GM19467 (cell line): ENCODE results near the gene ASB6.

Source experiments
- ATAC-seq: cut with Tn5 transposase; IDR thresholded peaks from one replicate; pipeline ENCODE4 v1.9.1; 2021; ENCODE audit warnings: mild to moderate bottlenecking, moderate library complexity; ENCODE audit not compliant: unreplicated experiment

Gene ASB6

GRCh38 chr9:129641750-129642585 is at the start of gene ASB6:
TSS of gene ASB6 (minus strand) at chr9:129642151. CDS start at chr9:129641999, 152 bp downstream.
- peak; percentile 89 for ATAC-seq

- ATAC-seq: no peak
Measured at GRCh38 chr9:129688285-129689043, 46.5 kb upstream of the ASB6 start.

DNA sequence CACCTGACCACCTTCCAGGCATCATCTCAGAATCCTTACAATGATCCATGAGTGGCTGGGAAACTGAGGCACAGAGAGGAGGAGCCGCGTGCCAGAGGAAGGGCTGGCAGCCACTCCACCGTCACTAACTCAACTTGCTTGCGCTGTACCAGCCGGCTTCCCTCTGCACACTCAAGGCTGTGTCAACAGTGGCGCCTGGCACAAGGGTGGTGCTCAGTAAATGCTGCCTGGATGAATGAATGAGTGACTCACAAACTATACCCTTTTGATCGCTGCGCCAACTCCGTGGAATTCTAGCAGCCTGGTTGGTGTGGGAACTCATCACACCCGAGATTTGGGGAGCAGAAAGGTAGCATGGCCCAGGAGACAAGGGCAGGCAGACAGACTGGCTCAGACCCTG is 45.4 kb upstream of the ASB6 start:
- no peak for ATAC-seq

DNA sequence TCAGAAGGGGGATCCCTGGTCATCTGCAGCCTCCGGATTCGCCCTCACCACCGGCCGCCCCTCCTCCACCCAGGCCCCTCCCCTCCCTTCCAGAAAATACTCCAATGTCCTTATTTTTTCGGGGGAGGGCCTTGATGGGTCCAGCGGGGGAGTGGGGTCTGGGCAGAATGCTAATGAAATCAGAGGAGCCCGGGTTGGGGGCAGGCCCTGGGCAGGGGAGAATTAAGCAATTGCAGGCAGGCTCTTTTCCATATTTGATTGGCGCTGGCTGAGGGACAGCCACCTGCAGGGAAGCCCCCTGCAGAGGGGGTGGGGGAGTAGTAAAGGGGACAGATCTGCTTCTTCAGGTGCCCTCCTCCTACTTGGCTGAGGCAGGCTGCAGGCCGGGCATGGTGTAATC is 44.8 kb upstream of the ASB6 start:
- ATAC-seq: no peak

- no peak for ATAC-seq
Measured at GRCh38 chr9:129685933-129686259, 43.9 kb upstream of the ASB6 start.

DNA sequence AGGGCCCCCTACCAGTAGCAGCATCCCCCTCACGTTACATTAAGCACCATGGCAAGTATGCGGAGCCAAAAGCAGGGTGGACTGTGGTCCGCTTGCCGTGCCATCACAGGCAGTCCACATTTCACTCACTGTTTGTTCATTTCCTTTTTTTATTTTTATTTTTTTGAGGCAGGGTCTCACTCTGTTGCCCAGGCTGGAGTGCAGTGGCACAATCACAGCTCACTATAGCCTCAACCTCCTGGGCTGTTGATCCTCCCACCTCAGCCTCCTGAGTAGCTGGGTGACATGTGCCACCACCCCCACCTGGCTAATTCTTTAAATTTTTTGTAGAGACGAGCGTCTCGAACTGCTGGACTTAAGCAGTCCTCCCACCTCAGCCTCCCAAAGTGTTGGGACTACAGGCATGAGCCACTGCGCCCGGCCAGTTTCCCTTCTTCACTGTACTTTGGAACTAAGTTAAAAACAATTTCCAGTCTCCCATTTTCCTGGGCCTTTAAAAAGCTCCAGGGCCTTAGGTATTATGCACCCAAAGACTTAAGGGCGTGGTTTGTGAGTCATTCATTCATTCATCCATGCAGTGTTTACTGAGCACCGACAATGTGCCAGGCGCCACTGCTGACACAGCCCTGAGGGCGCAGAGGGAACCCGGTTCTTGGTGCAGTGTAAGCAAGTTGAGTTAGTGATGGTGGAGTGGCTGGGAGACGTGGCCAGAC is 43.4 kb upstream of the ASB6 start:
- ATAC-seq: no peak

GRCh38 chr9:129682381-129682780 is 40.4 kb upstream of the ASB6 start:
- no peak for ATAC-seq

GRCh38 chr9:129681924-129682323 is 40.0 kb upstream of the ASB6 start:
- ATAC-seq: no peak

- ATAC-seq: no peak
Measured at GRCh38 chr9:129679537-129679936, 37.6 kb upstream of the ASB6 start.

GRCh38 chr9:129678844-129679243 is 36.9 kb upstream of the ASB6 start:
- ATAC-seq: no peak

- no peak for ATAC-seq
Measured at GRCh38 chr9:129677456-129677855, 35.5 kb upstream of the ASB6 start.

DNA sequence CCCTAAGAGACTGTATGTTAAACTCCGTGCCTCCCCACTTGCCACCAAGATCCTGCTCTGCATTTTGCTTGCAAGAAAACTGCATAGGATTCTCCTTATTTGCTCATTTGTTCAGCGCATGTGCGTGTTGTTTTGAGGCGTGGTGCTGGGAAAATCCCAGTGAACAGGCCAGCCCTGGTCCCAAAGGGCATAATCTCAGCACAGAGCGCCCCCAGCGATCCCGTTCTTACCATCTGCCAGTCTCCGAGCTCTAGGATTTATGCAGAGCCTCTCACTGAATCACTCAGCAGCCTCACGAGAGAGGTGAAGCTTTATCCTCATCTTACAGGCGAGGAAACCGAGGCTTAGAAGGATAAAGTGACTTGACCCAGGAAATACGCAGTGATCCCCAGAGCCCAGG is 35.0 kb upstream of the ASB6 start:
- no peak for ATAC-seq

GRCh38 chr9:129676287-129676686 is 34.3 kb upstream of the ASB6 start:
- ATAC-seq: no peak

GRCh38 chr9:129675620-129676019 is 33.7 kb upstream of the ASB6 start:
- no peak for ATAC-seq

DNA sequence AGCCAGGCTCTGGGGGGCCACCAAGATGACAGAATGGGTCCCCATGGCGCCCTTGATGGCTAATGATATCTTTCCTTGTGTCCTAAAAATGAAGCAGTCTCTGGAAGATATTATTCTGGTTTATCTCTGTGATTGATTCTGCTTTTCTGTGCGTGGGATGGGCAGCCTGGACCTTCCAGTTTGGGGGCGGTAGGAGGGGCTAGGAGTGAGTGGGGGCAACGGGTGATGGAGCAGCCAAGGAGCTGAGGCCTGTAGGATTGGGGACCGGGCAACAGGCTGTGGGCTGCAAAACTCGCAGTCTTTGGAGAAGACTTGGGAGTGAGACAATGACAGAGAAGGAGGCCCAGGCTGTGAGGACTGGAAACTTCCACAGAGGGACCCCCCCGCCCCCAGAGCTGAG is 32.3 kb upstream of the ASB6 start:
- ATAC-seq: no peak

DNA sequence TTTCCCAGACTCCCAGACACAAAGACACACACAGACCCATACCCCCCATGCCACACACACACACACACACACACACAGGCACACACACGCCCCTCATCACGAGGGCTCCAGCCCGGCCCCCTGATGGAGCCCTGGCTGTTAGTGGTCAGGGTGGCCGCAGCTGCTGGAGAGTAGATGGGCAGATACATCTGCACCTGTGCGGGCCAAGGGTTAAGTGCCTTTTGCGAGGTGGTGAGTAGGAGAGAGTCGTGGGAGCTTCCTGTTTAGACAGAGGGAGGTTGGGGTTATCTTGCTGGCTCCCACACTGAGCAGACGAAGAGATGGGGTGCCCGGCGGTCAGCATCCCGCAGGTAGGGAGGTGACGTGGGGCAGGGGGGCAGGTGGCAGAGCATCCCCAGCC is 31.7 kb upstream of the ASB6 start:
- ATAC-seq: no peak

DNA sequence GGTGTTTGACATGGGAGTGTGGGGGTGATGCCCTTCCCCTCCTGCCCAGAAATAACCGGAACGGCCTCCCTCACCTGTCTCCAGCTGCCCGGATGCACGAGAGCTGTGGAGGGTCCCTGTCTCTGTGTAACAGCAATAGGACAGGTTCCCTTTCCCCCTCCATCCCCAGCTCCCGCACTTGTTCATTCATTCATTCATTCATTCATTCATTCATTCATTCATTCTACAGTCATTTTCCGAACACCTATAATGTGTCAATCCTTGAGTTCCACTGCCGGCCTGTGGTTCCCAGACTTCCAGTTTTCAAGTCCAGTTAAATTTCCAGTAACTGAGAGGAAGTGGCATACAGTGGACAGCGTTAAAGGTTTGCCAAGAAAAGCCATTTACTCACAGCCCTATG is 30.8 kb upstream of the ASB6 start:
- ATAC-seq: no peak

GRCh38 chr9:129671519-129671918 is 29.6 kb upstream of the ASB6 start:
- ATAC-seq: no peak

DNA sequence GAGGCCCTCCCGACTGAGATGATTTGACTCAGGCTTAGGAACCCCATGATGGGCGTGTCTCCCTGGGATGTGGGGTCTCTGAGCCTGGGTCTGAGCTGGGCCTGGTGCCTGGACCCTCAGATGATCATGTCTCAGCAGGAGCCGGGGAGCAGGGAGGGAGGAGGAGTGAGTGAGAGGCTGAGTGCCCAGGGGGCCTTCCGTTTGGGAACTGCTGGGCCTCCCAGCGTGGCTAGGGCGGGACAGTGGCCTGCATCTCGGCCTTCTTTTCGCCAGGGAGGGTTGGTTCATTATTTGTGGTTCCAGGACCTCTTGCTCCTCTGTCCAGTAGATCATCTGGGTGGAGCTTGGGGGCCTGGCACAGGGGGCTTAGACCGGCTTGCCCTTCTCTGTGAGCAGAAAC is 29.1 kb upstream of the ASB6 start:
- ATAC-seq: no peak

- no peak for ATAC-seq
Measured at GRCh38 chr9:129669946-129670345, 28.0 kb upstream of the ASB6 start.

DNA sequence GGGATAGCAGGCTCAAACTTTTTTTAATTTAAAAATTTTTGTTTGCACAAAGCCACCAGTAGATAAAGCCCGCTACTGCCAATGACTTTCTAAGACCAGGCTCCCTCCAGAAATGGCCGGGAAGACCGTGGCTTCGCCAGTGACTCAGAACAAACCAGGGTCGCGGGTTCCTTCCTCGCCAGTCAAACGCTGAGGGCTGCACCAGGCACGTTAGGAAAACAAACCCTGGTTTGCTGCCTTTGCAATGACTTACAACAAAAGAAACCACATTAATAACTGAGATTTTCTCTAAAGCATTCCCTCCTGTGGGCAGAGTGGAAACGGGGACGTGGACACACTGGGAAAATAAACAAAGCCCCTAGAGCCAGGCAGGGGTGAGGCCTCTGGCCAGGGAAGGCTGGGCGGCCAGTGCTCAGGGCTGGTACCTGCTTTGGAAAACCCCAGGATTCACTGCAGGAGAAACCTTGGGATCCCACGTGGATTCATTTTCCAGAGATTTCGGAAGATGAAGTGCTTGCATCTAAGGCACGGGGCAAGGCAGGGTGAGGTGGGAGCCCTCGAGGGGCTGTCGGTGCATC is 27.3 kb upstream of the ASB6 start:
- ATAC-seq: no peak
